Heart left ventricle (tissue), 13 donors: ENCODE results near the gene GSG1L.

ENCODE experiments used
- POLR2A ChIP-seq, 2 donors: fragments of 450-650 bp; IDR thresholded peaks; one replicate each; pipeline ENCODE4 v1.6.1; 2017; ENCODE audit warnings: antibody characterized with exemption in 2 of 2, mild to moderate bottlenecking in 2 of 2, moderate library complexity in 2 of 2
- TF ChIP-seq, protein P1 (sequence below), 12 donors: fragments of 200-600 bp; sonication (generic) in 4 of 12; IDR thresholded peaks; one replicate each; pipeline versions ENCODE4 v1.5.0 to v1.8.0; 2018 to 2022; ENCODE audit warnings: antibody characterized with exemption in 12 of 12, mild to moderate bottlenecking in 5 of 12
- donor health status: ischemic (EF 13 %, LVEDD 7.1; RV severe dilation, severe dysfunction).
- donor health status: DM: no; HTN: yes; CAD: no.
- donor health status: DM: no; HTN: no; CAD: no.
- donor health status: ischemic (EF 25% LVEDD 6.9; RV normal size, moderate dysfunction).
- donor health status: ischemic (EF 25% LVEDD 5.7; RV mildly dilated, moderate dysfunction).
- donor health status: ischemic (EF 35%, LVEDD 5.7; RV mildly dilated, moderate dysfunction).
- donor health status: nonischemic (EF 11% LVEDD 7.7; RV severe dilation, severe dysfunction).
- donor health status: DM: yes; HTN: yes; CAD: no.
- donor health status: PGD.
- donor health status: ischemic (EF 29% LVEDD 5.4; RV normal size, mild dysfunction).
- donor health status: nonischemic (EF 23%, LVEDD 6.1; RV moderate dilation, normal function).

GRCh38 chr16:28000314-28001169 is 63.0 kb downstream of the GSG1L start:
- TF ChIP-seq, protein P1, sequence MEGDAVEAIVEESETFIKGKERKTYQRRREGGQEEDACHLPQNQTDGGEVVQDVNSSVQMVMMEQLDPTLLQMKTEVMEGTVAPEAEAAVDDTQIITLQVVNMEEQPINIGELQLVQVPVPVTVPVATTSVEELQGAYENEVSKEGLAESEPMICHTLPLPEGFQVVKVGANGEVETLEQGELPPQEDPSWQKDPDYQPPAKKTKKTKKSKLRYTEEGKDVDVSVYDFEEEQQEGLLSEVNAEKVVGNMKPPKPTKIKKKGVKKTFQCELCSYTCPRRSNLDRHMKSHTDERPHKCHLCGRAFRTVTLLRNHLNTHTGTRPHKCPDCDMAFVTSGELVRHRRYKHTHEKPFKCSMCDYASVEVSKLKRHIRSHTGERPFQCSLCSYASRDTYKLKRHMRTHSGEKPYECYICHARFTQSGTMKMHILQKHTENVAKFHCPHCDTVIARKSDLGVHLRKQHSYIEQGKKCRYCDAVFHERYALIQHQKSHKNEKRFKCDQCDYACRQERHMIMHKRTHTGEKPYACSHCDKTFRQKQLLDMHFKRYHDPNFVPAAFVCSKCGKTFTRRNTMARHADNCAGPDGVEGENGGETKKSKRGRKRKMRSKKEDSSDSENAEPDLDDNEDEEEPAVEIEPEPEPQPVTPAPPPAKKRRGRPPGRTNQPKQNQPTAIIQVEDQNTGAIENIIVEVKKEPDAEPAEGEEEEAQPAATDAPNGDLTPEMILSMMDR (IDR thresholded peaks at IDR 0.05): no peak
- no peak for TF ChIP-seq POLR2A (IDR thresholded peaks at IDR 0.05)
